GM12865 (cell line): ENCODE measurements around the gene SEC61A1.

Experiments
- DNase-seq: peaks from one replicate; pipeline ENCODE4 v3.0.0; 2010; ENCODE audit warnings: low read depth
- H3K4me3 ChIP-seq: 2 replicates; pipeline ENCODE4 v1.5.1; 2011; ENCODE audit warnings: mild to moderate bottlenecking, low read depth, low read length, control low read depth
- TF ChIP-seq, protein P1 (sequence below): IDR thresholded peaks from 2 replicates; pipeline ENCODE4 v1.5.1; 2011; ENCODE audit warnings: low read length, control low read depth, low read depth, inconsistent platforms; ENCODE audit not compliant: insufficient read depth; ENCODE audit errors: missing control alignments

SEC61A1 gene

GRCh38 chr3:128072454-128073184 is 20.4 kb downstream of the SEC61A1 start:
- DNase-seq: no peak
- no peak overlapping the region for H3K4me3 ChIP-seq
- TF ChIP-seq, protein P1, sequence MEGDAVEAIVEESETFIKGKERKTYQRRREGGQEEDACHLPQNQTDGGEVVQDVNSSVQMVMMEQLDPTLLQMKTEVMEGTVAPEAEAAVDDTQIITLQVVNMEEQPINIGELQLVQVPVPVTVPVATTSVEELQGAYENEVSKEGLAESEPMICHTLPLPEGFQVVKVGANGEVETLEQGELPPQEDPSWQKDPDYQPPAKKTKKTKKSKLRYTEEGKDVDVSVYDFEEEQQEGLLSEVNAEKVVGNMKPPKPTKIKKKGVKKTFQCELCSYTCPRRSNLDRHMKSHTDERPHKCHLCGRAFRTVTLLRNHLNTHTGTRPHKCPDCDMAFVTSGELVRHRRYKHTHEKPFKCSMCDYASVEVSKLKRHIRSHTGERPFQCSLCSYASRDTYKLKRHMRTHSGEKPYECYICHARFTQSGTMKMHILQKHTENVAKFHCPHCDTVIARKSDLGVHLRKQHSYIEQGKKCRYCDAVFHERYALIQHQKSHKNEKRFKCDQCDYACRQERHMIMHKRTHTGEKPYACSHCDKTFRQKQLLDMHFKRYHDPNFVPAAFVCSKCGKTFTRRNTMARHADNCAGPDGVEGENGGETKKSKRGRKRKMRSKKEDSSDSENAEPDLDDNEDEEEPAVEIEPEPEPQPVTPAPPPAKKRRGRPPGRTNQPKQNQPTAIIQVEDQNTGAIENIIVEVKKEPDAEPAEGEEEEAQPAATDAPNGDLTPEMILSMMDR: no peak

DNA sequence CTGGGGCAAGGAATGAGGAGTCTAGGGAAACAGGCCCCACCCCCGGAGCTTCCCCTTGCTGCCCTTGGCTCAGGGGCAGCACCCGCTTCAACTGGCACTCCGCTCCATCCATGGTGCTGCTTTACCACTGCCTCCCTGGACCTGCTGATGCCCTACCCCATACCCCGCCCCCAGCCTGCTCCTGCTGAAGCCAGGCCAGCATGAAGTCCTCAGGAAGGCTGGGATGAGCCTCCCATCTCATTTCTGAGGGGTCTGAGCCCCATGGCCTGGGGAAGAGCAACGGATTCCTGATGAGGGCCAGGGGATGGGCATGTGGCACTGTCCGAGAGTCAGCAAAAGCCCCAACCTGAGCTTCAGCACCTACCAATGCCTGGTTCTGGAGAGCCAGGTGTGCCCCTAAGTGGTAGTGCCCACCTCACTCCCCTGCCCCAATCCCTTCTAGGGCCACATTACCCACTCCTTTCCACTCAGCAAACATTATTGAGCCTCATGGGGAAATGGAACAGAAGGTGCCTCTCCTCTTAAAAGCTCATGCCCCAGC is 21.0 kb downstream of the SEC61A1 start:
- DNase-seq: no peak
- TF ChIP-seq, protein P1: no peak
- H3K4me3 ChIP-seq: no peak overlapping the region

GRCh38 chr3:128073807-128074206 is 21.6 kb downstream of the SEC61A1 start:
- no peak for DNase-seq
- H3K4me3 ChIP-seq: no peak overlapping the region
- TF ChIP-seq, protein P1: no peak

DNA sequence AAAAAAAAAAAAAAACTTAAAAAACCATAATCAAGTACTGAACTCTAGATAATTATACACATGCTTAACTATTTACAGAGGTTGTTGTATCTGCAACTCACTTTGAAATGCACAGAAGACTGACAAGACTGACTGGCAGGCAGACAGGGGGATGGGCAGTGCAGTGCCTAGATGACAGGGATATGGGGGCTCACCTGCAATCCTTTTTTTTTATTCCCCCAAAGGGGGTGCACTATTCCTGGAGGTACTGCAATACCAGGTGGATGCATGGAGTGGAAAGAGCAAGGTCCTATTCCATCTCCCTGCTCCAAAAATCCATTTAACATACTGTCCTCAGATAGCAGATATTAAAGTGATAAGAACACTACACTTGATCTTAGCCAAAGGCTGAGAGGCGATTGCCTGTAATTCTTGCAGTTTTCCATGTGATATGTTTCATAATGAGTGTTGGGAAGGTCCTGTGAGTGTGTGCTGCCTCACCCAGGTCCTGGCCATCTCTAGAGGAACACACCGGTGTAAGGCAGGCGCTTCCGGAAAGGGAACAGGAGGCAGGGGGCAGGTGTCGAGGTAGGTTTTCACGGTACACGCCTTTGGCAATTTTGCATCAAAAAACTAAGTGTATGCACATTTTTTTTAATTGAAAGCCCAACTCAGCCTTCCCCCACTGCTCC is 22.7 kb downstream of the SEC61A1 start:
- TF ChIP-seq, protein P1: no peak
- H3K4me3 ChIP-seq: no peak overlapping the region

DNA sequence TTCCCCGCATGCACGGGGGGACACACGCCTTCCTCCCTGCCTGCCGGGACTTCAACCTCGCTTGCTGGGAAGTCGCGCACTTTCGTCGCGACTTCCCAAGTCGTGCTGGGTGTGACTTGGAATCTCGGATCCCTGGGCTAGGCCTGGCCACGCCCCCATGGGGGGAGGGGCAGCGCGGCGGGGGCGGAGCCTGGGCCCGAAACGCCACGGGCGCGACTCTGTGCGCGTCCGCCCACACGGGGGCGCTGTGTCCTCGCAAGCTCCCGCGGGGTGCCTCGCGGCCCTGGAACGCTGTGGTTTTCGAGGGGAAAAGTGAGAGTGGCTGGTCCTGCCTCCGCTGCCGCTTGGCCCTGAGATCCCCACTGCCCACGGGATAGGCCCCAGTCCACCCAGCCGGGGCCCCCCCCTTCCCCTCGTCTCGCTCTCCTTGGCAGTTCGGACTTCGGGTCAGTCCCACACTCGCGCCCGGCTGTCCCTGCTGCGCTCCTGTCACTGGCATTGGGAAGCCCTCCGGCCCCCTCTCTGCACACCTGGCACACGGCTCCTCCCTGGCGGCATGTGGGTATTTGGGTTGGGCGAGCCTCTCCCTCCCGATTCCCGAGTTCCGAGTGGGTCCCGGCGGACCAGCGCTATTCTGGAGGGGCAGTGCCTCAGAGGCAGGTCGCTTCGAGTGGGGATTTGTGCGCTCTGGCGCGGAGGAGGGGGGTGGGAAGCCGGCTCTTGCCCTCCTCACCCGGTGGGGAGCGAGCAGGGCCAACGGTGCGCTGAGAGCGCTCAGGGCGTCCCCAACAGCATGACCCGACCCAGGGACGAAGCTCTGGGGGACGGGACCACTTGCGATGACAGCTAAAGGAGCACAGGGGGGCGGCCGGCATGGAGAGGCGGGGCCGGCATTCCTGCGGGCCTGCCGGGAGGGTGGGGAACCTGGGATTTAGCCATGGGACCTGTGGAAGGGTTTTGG is 23.6 kb downstream of the SEC61A1 start:
- TF ChIP-seq, protein P1: peak; percentile 87
- DNase-seq: peak; percentile 76
- no peak overlapping the region for H3K4me3 ChIP-seq

More for the DNA sequence above, 22.7 kb downstream of the SEC61A1 start:
- DNase-seq: no peak

- TF ChIP-seq, protein P1: no peak
- no peak overlapping the region for H3K4me3 ChIP-seq
- no peak for DNase-seq
These were observed 24.4 kb downstream of the SEC61A1 start for GRCh38 chr3:128076483-128077201.
